CMK (cell line): ENCODE data around the gene ARRB1.
"Not testable (repeated sequence)": the region's sequence is repeated elsewhere in the genome, so short reads cannot be mapped to it uniquely, and the experiment has no call there.

ENCODE experiments used
- DNase-seq: peaks from one replicate; pipeline ENCODE4 v3.0.0-alpha.2; 2010; ENCODE audit warnings: low read depth

Gene ARRB1

GRCh38 chr11:75351541-75351790, at the start of gene ARRB1:
Gene ARRB1, minus strand, starts transcription at chr11:75351661. Its CDS starts 54 bp downstream, at chr11:75351607.
- DNase-seq = peak; percentile 60

GRCh38 chr11:75400146-75400865, 48.8 kb upstream of the ARRB1 start:
- DNase-seq = no peak

- peak; percentile 90 for DNase-seq
These were observed 48.1 kb upstream of the ARRB1 start, which contains the start of gene RPS3 for GRCh38 chr11:75399344-75400145. Gene RPS3, plus strand, starts transcription at chr11:75399518. Its CDS starts 30 bp downstream, at chr11:75399548.

- no peak for DNase-seq
These were observed 47.4 kb upstream of the ARRB1 start for GRCh38 chr11:75398906-75399305.

- DNase-seq = no peak
These were observed 42.8 kb upstream of the ARRB1 start for GRCh38 chr11:75394085-75394840.

GRCh38 chr11:75389925-75390324, 38.5 kb upstream of the ARRB1 start:
- no peak for DNase-seq

- no peak for DNase-seq
These were observed 37.8 kb upstream of the ARRB1 start for GRCh38 chr11:75389276-75389605.

GRCh38 chr11:75388386-75389275, 37.2 kb upstream of the ARRB1 start:
- peak; percentile 70 for DNase-seq

- DNase-seq = no peak
These were observed 36.4 kb upstream of the ARRB1 start for GRCh38 chr11:75387736-75388294.

GRCh38 chr11:75386942-75387630, 35.6 kb upstream of the ARRB1 start:
- no peak for DNase-seq

- peak; percentile 71 for DNase-seq
These were observed 33.1 kb upstream of the ARRB1 start for GRCh38 chr11:75384438-75385080.

GRCh38 chr11:75383246-75383645, 31.8 kb upstream of the ARRB1 start:
- DNase-seq = no peak

- DNase-seq = no peak
These were observed 29.4 kb upstream of the ARRB1 start for GRCh38 chr11:75380716-75381420.

GRCh38 chr11:75380245-75380644, 28.8 kb upstream of the ARRB1 start:
- DNase-seq = no peak

GRCh38 chr11:75378776-75379175, 27.3 kb upstream of the ARRB1 start:
- DNase-seq = not testable (repeated sequence)

- DNase-seq = no peak
These were observed 24.7 kb upstream of the ARRB1 start for GRCh38 chr11:75376175-75376574.

- DNase-seq = no peak
These were observed 24.2 kb upstream of the ARRB1 start for GRCh38 chr11:75375626-75376025.

GRCh38 chr11:75374646-75375045, 23.2 kb upstream of the ARRB1 start:
- DNase-seq = no peak

- no peak for DNase-seq
These were observed 21.7 kb upstream of the ARRB1 start for GRCh38 chr11:75373201-75373600.
